OCI-M2 (cell line): ENCODE measurements around the gene SEMA5B.

ENCODE experiments used
- DNase-seq: peaks from one replicate; lab custom pipeline; 2025; ENCODE audit not compliant: unreplicated experiment; lab: John Stamatoyannopoulos, UW

SEMA5B gene

DNA sequence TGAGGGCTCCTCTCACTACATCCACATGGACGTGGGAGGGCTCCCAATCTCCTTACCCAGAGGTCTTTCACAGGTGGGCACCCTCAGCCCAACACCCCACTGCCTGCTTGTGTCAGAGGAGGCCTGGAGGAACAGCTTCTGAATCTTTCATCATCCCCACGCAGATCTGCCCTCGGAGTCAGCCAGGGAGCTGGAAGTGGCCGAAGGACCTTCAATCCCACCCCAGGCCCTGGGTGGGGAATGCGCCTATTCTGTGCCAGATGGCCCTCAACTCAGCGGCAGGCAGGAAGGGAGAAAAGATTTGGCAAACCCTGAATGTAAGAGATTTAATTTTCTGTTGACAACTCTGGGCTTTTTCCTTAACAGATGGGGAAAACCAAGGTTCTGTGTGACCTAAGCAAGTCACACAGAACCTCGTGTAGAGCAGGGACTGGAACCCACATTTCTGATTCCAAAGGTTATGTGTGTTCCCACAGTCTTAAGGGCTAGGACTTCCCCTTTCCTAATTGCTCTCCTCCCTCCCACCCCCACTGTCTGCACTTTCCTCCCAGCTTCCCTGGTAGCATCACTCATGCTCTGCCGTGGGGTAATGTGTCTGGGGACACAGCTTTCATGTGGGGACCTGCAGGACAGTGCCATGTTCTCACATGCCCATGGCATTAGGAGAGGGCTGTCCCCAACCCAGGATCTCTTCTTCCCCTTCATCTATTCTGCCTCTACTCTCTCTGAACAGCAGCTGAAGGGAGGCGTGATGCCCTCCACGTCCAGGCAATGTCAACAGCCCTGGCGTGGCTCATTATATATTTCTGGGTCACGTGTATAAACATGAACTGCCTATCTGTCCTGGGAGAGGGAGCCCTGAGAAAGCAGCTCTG, 98.1 kb downstream of the SEMA5B start:
- no peak for DNase-seq

DNA sequence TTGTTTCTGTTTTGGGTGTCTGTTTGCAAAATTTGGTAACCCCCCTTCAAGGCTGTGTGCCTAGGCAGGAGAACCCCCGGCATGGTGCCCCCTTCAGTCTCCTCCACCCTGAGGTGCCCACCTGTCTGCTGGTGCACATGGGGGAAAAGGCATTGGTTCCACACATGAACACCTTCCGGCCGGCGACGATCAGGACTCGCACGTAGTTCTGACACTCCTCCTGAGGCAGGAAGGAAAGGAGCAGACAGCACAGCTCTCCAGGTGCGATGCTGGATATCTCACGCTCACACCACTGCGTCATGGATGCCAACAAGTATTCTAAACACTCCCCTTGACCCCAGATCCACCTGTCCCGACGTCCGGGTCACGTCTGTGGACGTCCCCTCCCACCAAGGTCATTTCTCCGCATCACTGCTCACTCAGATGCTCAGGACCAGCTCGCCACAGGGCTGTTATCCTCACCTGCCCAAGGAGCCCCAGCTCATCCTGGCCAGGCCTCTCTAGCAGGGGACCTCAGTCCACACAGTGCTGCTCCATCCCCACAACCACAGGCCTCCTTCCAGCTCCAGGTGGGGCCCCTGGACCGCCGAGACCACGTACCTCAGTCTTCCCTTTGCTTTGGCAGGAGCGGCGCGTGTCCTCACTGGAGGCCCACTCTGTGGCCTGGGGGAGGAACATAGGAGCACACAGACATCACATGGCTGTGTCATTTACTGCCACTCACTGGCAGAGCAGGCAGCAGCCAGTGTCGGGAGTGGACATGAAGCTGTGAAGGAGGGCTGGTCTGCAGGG, 99.0 kb downstream of the SEMA5B start:
- no peak for DNase-seq

DNA sequence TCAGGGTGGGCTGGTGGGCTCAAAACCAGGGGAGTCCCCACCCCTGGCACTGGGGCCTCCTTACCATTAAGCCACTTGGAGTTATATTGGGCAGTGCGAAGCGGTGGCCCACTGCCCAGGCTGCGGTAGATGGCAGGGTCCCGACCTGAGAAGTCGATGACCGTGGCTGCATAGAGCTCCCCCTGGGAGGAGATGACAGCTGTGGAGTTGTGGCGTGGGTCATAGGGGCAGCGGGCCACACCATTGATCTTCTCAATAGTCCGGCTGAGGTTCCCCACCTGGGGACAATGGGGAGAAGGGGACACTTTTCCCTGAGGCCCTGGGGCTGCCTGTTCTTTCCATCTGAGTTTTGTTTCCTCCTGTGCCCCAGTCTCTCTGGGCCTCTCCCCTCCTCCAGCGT, 99.8 kb downstream of the SEMA5B start:
- no peak for DNase-seq

DNA sequence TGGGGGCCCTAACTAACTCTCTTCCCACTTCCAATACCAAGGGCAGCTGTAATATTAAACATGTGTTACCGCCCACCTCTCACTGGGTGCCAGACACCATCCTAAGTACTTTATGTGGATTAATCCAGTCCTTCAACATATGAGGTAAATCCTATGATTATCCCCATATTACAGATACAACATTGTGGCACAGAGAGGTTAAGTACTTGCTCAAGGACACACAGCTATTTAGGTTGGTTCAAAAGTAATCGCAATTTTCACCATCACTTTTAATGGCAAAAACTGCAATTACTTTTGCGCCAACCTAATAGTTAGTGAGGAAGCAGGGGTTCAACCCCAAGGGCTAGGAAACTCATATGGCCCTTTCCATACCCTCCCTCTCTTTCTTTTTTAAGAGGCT, 100.8 kb downstream of the SEMA5B start:
- no peak for DNase-seq

DNA sequence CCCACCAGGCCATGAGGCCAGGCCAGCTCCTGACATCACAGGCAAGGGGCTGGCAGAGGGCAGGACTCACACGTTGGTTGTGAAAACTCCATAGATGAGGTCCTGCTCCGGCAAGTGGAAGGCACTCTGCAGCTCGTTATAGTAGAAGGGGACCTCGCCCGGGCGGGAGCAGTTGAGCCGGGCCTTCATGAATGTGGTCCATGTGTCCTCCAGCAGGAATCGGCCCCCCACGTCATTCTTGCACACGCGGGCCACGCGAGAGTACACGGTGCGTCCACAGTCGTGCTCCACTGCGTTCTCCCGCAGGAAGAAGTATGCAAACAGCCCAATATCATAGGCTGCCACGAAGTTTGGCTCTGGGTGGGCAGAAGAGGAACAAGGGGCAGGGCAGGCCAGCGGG, 101.2 kb downstream of the SEMA5B start:
- no peak for DNase-seq

DNA sequence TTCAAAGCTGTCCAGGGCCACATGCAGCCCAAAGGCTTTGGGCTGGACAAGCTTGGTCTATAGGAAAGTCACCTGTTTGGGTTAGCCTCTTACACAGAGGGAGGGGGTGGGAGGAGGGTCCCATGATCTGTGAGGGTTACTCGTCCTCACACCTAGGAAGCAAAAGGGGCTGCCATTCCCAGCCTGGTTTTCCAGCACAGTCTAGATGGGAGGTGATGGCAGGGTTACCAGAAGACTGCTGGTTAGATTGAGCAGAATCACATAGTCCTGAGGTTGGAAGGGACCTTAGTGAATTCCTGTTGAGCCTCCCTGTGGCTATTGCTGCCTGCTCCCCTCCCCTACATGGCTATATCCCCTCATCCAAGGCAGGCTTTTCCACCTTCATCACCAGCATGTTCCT, 101.8 kb downstream of the SEMA5B start:
- no peak for DNase-seq

DNA sequence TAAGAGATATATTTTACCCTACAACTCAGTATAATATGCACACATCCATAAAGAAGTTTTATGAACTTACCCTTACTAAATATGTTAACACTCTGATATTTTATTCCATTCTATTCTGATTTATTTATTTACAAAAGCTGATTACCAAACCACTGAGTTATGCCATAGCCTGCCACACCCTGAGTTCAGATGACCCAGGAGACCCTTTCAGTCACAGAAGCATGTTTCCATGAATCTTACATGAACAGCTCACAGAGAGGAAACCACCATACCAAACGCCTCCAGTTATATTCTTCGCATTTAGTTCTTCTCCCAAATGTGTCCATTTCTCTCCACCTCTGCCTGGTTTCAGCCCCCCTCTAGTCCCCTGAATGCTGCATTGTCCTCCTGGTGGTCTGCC, 103.5 kb downstream of the SEMA5B start:
- no peak for DNase-seq

DNA sequence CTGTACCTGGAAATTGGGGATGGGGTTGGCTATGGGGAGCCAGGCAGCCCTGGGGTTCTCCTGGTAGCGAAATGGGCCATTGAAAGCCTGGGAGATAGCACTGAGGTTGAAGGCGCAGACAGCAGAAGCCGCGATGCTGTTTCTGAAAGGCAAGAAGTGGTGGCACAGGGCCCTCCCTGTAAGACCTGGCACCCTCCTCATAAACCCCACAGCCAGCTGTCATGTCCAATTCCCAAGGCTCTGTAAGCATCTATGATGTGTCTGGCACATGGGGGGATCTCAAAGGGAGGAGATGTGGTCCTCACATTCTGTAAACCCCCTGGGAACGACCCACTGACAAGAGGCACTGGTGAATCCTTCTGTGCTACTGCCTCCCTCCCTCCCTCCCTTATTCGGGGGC, 104.0 kb downstream of the SEMA5B start:
- DNase-seq = no peak

DNA sequence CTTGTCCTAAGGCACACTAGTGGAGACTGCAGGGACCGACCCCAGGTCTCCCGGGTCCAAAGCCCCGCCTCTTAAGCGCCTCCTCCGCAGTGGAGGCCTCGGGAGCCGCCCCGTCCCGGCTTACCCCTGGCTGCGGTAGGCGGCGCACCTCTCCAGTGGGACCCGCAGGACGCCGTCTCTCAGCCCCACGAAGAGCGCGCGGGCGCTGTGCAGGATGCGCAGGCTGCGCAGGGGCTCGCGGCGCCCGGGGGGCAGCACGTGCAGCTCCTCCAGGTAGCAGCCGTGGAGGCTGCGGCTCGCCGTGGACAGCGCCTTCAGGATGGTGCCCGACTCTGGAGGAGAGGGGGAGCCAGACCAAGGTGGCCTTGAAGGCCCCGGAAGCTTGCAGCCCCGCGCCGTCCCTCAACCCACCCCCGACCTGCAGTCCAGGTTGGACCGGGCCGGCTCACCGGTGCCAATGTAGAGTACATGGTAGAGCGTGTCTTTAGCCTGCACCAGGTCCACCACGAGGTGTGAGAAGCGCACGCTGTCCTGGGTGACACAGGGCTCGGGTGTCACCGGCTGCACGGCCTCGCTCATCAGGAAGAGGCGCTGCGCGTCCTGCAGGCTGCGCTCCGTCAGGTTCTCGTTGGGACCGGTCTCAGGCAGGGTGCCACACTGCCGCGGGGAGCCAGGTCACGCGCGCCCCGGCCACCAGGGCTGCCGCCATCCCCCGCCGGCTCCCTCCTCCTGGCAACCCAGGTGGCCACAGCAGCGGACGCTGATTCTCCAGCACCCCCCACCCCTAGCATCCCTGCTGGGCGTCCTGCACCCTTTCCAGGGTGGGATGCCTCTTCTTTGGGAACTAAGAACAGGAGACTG, 105.5 kb downstream of the SEMA5B start:
- DNase-seq = no peak

DNA sequence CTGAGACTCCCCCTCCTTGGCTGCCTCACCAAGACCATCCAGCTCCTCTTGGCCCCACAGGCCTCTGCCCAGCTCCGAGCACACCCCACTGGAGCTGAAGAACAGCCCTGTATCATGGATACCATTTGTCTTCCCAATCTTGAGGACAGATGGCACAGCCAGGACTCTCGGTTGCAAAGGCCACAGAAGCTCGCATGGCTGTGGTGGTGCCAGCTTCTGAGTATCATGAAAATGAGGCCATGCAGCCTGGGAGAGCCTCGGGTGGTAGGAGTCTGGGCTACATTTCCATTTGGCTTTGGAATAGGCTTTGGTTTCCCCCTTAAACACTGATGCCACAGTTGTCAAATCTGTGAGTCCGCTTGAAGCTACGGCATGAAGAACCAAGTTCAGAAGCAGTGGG, 106.6 kb downstream of the SEMA5B start:
- DNase-seq = no peak

DNA sequence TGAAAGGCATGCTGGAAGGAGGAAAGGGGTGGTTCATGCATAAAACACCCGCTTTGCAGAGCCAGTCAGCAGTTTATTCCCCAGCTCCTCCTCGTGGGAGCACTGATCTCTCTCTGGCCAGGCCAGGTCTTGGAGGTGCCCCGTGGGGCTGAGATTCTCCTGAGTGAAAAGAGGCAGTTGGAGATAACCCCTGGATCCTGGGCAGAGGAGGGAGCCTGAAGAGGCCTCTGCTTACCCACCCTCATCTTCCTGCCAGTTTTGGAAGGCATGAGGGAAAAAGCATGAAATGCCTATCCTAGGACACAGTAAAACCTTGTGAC, 108.3 kb downstream of the SEMA5B start:
- DNase-seq = no peak

DNA sequence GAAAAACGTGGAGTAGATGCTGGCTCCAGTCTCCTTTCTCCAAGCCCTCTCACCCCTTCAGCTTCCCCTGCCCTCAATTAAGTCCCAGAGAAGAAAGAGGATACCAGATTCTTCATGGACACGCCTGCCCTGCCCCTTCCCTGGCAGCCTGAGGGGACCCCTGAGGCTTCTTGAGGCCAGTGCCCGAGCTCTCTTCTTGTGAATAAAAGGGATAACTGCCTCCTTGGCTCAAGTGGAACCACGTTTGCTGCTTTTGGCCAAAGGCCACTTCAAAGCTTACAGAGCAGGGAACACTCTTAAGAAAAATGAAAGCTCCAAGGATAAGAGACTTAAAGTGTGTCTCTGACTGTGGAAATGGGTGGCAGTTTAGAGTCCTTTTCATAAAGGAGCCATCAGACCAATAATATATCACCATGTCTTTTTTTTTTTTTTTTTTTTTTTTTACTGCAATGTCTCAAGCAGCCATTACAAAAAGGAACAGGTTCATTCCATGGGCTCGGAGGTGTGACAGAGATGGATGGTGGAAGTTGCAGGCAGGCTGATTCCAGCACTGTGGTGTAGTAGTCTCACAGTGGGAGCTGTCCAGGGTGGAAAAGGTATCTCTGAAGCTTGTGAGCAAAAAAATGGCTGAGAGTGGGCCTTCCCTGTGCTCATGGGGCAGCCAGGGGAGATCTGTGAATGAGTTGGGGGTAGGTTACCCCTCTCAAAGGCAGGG, 108.8 kb downstream of the SEMA5B start:
- DNase-seq = no peak

DNA sequence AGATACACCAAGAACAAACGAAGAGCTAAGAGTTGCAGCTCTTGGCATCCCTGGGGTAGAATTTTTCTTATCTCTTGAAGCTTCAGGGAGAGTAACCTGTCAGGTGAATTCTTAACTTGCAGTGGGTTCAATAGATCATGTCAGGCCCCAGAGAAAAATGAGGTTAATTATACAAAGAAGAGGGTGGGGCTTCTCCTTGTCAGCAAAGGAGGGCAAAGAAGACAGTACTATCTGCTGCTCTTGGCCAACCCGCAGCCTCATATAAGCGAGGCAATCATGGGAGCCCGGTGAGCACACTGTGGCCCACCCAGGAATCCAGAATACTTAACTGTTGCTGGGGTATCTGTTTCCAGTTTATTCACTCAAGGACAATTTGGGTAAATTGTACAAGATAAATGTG, 110.2 kb downstream of the SEMA5B start:
- no peak for DNase-seq

DNA sequence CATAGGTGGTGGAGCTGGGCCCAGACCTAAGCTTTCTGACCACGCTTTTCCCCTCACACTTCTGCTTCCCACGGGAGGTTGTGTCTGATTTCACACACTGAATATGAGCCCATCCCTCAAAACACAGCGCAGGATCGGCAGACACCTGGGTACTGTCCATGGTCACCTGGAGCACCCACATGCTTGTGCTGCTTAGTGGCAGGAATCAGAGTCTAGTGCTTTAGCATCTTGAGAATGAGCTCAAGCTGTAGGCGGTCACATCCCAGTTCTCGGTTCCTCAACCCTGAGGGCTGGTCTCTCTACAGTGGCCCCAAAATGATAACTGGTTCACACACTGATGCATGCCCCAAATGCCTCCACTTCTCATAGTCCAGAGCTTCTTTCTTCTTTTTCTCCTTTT, 111.0 kb downstream of the SEMA5B start:
- DNase-seq = no peak

DNA sequence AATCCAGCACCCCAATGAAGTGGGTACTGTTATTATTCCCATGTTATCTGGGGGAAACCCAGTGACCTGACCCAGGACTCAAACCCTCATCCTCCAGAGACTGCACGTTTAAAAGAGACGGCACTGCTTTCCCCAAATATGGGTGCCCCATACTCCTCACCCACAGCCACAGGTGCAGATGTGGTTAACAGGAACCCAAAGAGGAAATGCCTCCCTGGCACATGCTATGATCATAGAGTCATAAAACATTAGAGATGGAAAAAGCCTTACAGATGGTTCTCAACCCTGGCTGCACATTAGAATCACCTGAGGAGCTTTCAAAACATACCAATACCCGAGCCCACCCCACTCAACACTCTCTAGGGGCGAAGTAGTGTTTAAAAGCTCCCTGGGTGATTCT, 111.5 kb downstream of the SEMA5B start:
- no peak for DNase-seq

DNA sequence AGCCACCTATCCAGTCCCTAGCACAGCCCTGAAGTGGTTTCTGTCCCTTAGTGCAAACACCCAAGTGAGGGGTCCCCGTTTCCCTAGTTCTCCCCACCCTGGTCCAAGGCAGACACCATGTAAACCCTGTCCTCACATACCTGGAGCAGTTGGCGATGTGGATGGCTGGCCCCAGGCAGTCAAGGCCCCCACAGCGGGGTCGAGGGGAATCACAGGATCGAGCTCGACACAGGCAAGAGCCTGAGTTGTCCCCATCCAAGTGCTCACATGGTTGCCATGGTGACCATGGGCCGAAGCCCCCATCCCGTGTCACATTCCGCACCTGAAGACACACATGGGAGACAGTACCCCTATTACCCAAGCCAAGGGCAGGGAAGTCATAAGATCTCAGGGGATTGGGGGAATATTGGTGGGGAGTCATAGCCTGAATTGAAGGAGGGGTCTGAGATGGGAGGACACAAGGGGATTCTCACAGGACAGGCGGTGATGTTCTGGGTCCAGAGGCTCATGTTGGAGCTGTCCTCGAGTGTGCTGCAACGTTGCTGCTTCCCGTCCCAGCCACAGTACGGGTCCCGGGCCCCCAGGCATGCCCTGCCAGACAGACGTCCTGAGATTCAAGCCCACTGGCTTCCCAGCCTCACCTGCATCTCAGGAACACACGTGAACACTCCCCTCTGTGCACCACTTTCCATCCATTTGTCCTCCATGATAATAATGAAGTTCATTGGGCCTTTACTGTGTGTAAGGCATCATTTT, 112.1 kb downstream of the SEMA5B start:
- DNase-seq = no peak

DNA sequence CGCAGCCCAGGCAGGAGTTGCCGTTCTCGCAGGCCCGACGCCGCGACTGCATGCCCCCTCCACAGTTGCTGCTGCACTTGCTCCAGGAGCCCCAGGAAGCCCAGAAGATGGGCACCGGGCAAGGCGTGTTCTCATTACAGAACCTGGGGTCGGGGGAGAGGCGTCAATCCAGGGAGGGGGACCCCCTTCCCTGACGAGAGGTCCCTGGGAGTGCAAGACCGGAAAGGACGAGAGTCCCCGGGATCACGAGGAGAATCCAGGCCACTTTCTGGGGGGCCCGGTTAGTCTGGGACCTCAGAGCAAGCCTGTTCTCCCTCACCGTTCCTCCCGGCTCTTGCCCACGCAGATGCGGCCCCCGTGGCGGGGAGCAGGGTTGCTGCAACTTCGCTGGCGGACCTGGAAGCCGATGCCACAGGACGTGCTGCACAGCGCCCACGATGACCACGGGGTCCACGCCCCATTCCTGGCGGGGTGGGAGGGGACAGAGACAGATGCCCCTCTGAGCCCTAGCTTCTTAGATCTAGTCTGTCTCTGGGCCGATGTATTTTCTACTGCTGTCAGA, 113.9 kb downstream of the SEMA5B start:
- no peak for DNase-seq

DNA sequence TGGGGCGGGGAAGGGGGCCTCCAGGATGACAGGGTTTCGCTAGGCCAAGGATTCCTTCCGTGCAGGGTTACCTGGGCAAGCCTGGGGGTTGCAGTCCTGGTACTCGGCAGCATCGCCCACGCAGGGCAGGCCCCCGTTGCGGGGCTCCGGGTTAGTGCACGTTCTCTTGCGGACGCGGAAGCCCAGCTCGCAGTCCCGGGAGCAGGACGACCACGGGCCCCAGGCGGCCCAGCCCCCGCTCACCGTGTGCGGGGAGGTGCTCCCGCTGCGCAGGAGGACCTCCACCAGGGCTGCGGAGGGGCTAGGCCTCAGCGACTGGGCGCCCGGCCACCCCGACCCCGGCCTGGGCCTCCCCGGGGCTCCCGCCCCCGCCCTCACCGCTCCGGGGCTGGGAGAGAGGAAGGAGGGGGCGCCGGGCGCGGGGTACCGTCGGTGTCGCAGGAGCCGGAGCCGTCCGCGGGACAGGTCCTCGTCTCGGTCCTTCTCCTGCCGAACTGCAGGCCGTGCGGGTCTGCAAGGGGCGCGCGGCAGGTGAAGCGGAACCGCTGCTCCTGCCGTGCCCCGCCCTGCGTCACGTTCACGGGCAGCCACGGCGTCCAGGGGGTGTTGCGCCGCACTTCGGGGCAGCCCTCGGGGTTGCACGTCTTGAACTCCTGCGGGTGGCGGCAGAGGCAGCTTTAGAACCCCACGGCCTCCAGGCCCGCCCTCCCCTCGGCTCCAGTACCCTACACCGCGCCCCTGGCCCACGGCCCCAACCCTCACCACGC, 114.6 kb downstream of the SEMA5B start:
- DNase-seq = no peak

DNA sequence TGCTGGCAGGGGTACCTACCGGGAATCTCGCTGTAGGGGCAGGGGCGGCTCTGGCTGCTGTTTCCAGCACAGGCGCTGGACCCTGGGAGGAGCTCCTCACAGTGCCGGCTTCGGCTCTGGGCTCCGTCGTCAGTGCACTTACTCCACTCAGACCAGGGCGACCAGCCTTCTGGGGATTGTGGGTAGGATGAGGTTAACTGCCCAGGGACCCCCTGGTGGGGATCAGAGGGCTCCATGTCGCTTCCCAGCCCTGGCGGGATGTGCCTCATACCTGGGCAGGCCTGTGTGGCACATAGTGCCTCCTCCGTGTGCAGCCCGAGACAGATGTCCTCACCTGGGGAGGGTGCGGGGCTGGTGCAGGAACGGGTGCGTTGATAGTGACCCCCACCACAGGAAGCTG, 115.7 kb downstream of the SEMA5B start:
- no peak for DNase-seq
